ENCODE data around the gene NINJ1.
A peak's percentile ranks its signal among the peaks of the same experiment; 100 is the strongest.

Gene NINJ1

GRCh38 chr9:93132287-93132927 is 1.6 kb downstream of the NINJ1 start:
- peak; percentile 31 for DNase-seq

GRCh38 chr9:93131599-93132286 is 2.3 kb downstream of the NINJ1 start:
- no peak for DNase-seq

- no peak for DNase-seq
Observed at GRCh38 chr9:93130861-93131481, 3.1 kb downstream of the NINJ1 start.

- no peak for DNase-seq
Observed at GRCh38 chr9:93129691-93130500, 4.2 kb downstream of the NINJ1 start.

- DNase-seq, result no peak
Observed at GRCh38 chr9:93129286-93129685, 4.8 kb downstream of the NINJ1 start.

GRCh38 chr9:93128715-93129224 is 5.3 kb downstream of the NINJ1 start:
- no peak for DNase-seq

GRCh38 chr9:93128011-93128714 is 5.9 kb downstream of the NINJ1 start:
- DNase-seq, result no peak

GRCh38 chr9:93127395-93127911 is 6.6 kb downstream of the NINJ1 start:
- DNase-seq, result no peak

GRCh38 chr9:93126825-93127368 is 7.2 kb downstream of the NINJ1 start:
- DNase-seq, result no peak

- no peak for DNase-seq
Observed at GRCh38 chr9:93126151-93126781, 7.8 kb downstream of the NINJ1 start.

GRCh38 chr9:93125331-93125894 is 8.6 kb downstream of the NINJ1 start:
- DNase-seq, result no peak

- DNase-seq, result no peak
Observed at GRCh38 chr9:93124793-93125192, 9.3 kb downstream of the NINJ1 start.

- DNase-seq, result no peak
Observed at GRCh38 chr9:93123561-93124283, 10.3 kb downstream of the NINJ1 start.

GRCh38 chr9:93122721-93123221 is 11.3 kb downstream of the NINJ1 start:
- DNase-seq, result no peak

GRCh38 chr9:93121316-93122241 is 12.5 kb downstream of the NINJ1 start:
- DNase-seq, result no peak

GRCh38 chr9:93120846-93121315 is 13.2 kb downstream of the NINJ1 start:
- no peak for DNase-seq

- DNase-seq, result peak; percentile 20
Observed at GRCh38 chr9:93119953-93120845, 13.9 kb downstream of the NINJ1 start.

- DNase-seq, result no peak
Observed at GRCh38 chr9:93119703-93119952, 14.4 kb downstream of the NINJ1 start.
